NK-92 (cell line): Measurements from ENCODE around the gene MAST4.
"Not testable (repeated sequence)": the region's sequence is repeated elsewhere in the genome, so short reads cannot be mapped to it uniquely, and the experiment has no call there.

ENCODE experiments used
- DNase-seq: peaks from one replicate; lab custom pipeline; 2025; ENCODE audit not compliant: unreplicated experiment; lab: John Stamatoyannopoulos, UW

The MAST4 gene

DNA sequence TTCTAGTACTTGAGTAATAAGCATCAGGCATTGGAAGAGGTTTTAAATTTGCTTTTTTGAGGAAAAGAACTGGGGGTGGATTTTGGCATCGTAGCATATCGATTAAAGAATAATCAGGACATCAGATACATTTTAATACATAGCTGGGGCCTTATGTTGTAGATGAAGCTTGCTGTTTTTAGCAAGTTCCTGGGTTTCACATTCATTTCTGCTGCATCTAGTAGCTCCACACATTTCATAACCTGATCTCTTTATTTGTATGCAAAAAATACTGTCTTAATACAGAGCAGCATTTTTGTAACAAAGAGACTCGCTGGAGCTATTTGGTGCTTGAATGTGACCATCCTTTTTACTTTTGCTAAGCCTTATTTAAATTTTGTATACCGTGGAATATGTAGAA is 571.9 kb downstream of the MAST4 start:
- no peak for DNase-seq

DNA sequence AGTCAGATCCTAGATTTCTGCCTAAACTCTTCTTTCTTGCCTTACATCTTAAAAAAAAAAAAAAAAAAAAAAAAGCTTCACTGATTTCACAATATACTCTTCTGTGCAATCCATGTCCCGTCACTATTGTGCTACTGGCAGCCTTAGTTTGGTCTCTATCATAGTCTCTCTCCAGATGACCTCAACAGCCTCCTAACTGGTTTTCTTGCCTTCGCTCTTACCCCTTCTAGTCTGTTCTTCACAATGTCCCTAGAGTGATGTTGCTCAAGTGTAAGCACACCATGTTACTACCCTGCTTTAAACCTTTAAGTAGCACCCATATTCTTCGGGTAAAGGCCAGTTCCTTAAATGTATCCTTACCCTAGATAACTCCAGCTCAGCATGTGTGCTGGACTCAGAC is 574.6 kb downstream of the MAST4 start:
- DNase-seq, result no peak

DNA sequence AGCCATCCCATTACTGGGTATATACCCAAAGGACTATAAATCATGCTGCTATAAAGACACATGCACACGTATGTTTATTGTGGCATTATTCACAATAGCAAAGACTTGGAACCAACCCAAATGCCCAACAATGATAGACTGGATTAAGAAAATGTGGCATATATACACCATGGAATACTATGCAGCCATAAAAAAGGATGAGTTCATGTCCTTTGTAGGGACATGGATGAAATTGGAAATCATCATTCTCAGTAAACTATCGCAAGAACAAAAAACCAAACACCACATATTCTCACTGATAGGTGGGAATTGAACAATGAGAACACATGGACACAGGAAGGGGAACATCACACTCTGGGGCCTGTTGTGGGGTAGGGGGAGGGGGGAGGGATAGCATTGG is 577.2 kb downstream of the MAST4 start:
- DNase-seq, result not testable (repeated sequence)

DNA sequence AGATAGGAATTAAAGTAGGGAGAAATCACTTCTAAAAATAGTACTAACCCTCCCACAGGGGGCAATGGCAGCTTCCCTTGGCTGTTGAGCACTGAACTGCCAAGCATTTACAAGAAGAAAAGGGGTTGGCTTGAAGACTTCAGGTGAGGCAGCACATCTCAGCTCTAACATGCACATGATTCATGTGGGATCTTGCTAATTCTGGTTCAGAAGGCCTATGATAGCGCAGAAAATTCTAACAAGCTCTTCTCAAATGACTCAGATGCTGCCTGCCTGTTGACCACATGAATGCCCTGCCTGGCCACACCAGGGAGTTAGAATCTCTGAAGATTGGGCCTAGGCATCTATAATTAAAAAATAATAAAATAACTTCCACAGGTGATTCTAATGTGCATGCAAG is 577.8 kb downstream of the MAST4 start:
- no peak for DNase-seq

DNA sequence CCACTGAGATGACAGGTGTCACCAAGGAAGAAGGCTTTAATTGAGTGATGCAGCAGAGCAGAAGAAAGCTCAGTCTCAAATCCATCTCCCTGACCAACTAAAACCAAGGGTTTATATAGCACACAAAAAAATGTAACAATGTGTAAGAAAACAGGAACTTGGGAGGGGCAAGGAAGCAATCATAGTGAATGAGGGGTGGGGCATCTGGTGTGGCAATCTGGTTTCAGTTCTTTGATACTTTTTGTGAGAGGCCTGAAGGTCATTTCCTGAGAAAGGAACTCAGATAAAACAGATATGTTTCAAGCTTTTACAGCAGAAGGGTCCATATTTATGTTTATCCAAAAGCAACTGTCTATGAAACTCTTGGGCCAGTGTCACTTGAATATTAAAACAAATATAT is 580.7 kb downstream of the MAST4 start:
- DNase-seq, result no peak

DNA sequence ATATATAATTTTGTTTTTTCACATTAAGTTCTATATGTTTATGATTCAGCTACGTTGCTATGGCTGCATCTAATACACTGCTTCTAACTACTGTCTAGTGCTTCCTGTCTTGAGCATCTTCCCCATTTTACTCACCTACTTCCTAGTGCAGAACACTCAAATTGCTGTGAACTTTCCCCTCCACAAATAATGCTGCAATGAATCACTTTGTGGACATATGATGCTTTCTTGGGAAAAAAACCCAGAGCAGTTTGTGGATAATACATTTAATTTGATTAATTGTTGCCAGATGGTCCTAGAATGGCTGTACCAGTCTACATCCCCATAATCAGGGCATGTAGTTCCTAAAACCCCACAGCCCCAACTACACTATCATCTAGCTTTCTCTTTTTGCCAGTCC is 581.9 kb downstream of the MAST4 start:
- DNase-seq, result no peak

DNA sequence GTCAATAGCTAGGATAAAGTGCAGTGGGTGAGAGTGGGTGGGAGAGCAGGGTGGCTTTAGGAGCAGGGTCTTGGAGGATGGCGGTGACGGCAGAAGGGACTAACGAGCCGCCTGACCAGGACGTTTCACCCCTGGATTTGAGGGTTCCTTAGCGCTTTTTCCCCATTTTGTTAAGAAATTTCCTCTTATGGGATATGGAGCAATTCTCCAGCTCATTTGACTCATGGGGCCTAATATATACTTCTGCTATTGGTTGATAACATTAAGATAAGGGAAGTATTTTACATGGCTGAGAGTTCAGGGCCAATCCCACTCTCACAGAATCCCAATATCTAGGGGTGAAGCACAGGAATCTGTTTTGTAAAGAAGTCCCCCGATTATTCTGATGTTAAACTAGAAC is 582.8 kb downstream of the MAST4 start:
- no peak for DNase-seq

DNA sequence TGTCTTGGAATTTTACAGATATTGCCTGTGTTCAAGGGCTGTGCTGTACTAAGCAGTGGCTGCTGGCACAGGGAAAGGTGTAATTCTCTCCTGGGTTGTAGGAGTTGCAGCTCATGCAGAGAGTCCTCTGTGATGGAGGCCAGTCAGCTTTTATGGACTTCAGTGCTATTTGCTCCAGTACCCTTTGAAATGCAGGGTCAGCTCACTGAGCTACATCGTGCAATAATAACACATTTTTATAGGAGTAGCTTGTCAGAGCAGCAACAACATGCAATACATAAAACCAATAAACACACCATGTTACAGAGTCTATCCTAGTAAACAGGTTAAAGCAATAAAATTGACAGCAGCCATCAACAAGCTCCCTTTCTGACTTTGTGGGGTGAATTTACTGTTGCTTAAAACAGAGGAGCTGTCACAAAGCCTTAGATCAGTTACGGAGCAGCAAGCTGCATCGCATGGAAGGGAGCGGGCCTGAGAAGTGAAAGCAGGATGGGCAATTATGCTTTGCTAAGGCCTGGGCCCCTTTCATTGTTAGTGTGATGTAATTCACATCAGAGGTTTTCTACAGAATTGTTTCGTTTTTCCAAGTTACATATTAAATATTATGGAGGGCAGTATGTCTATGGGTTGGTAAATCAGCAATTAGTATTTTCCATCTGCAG is 583.6 kb downstream of the MAST4 start:
- no peak for DNase-seq

DNA sequence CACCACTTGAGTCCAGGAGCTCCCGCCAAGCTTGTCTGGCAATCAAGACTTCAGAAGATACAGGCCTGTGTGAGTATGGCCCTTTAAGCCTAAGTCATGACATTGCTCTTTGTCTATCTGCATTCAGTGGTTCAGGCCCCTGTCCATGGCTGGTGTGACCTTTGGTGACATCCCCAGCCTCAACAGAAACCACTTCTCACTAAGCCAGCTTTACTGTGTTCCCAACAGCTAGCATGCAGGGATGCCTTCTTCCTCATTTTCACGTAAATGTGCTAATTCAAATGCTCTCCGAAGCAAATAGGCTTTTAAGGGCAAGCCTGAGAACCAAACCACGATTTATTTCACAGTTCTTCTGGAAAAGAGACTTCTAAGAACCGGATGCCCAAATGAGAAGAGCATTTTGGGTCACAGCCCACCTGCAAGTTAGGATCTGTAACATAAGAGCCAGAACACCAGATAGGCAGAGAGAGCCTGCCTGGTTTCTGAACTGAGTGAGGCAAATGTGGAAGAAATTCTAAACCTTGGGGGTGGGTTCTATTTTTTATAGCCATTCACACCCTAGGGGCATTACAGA is 585.5 kb downstream of the MAST4 start:
- DNase-seq, result no peak

DNA sequence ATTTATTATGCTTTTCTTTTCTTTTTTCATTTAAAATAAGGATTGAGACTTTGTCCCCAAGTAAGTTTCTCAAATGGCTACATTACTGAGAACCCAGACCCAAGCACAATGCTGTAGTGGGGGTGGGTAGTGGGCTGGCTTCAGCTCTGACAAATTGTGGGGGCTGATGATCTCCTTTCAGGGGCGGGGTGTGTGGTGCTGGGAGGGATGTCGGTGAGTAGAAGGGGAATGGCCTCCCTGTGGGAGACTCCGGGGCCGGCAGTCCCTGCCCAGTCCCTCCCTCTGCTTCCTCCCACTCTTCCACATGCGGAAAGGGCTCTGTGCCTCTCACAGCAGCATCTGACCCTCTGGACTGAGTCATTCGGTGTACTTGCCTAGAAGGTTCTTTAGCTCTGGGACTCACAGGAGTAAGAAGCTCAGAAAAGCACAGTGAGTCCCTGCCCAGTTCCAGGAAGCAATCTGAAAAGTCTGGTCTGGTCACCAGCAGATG is 586.2 kb downstream of the MAST4 start:
- no peak for DNase-seq

DNA sequence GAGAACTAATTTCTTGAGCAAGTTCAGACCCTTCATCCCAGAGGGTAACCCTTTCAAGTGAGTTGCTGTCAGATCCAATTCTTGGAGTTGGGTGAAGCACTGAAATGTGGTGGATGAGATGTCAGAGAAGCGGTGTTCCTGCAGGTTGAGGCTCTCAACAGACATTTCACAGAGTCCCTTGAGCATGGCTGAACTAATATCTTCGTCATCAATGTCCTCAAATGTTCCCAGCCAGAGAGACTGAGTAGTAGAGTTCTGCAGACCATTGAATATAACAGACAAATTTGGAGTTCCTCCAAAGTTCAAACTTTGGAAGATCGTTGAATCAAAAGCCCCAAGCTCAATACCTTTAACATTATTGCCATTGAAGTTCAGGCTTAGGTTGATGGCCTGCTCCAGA is 587.7 kb downstream of the MAST4 start:
- DNase-seq, result no peak

DNA sequence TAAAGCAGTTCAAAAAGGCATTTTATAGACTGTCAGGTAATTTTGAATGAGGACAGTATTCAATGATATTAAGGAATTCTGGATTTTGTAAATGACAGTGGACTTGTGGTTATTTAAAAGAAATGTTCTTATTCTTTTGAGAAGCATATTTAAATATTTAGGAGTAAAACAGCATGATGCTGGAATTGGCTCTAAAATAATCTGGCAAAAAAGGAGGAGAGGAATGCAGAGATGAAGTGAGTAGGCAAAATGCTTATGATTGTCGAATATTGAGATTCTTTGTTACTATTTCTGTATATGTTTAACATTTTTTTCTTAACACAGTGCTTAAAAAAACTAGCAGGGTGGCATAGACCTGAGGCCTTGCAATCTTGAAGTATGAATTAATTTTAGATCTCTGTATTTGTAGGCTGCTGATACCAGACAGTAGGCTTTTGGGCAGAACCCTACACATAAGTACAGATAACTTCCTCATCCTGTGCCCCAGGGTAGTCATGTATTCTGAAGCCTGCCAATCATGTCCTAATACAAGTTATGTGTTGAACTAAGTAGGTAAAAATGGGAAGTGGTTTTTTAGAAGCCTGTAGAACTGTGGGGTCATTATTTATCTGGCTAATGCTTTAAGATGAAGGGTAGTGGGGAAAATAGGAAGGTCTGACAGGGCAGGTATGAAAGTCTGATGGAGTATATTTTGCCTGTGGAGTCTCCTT is 591.0 kb downstream of the MAST4 start:
- DNase-seq, result no peak

DNA sequence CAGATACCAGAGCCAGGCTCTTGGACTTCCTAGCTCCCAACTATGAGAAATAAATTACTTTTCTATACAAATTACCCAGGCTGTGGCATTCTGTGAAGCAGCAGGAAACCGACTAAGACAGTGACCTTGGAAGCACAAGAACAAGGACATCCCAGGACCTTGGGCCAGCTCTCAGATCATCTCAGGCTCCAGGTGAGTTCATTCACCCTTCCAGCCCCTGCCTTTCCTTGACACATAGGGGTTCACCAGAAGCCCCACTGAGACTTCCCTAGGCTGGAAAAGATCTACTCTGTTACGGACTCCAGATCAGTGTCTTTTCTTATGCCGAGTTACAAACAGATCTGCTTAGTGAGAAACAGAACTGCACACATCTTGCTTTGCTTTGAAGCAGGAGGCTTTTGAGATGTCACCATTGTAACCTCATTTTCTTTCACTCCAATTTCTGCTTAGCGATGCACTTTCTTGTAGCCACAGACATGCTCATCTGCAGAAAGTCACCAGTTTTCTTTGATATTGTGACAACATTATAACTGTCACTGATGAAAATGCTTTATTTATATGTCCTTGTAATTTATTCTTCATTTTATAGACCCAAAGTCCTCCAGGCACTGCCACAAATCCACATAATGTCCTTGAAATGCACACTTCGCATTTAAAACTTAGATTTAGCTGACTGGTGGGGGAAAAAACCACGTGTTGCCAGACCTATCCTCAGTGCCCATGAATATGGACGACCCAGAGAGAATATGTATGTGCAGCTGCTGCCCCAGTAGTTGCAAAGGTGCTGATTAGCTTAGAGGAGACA is 592.3 kb downstream of the MAST4 start:
- no peak for DNase-seq

DNA sequence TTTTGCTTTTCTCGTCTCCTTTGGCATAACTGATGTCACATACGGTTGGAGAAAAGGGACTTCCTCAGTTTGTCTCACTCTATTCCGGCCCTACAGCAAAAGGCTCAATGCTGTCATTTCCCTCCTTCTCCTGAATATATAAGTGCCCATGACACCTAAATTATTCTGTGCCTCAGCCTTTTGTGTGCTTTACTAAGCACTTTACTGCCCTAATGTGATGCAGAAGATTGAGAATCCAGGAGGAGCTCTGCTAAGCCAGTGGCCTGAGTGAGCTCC is 592.8 kb downstream of the MAST4 start:
- DNase-seq, result no peak

DNA sequence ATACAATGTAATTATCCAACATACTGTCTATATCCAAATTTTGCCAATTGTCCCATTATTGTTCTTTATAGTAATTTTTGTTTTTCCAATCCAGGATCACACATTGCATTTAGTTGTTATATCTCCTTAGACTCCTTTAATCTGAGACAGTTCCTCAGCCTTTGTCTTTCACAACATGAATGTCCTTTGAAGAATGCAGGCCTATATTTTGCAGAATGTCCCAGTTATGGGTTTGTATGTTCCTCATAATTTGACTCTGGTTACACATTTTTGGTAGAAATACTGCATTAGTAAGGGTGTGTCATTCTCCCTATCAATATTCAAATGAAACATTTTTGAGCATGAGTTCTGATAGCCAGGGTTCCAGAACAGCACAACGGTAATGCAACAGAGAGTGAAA is 593.7 kb downstream of the MAST4 start:
- no peak for DNase-seq

DNA sequence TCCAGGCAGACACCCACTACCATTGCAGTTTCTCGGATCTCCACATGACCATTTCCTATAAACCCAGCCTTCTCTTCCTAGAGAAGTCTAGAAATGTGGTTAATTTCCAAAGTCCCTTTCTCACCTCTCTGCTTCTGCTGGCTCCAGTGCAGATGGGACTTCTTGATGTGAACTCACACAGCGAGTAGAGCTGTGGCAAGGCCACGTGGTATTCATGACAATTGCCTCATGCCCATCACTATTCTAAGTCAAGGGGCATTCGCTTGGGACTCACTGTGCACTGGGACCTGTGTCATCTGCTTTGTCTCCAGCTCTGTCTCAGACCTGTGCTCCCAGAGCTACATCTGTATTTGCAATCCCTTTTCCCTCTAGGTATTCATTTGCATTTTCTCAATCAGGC is 594.2 kb downstream of the MAST4 start:
- no peak for DNase-seq

DNA sequence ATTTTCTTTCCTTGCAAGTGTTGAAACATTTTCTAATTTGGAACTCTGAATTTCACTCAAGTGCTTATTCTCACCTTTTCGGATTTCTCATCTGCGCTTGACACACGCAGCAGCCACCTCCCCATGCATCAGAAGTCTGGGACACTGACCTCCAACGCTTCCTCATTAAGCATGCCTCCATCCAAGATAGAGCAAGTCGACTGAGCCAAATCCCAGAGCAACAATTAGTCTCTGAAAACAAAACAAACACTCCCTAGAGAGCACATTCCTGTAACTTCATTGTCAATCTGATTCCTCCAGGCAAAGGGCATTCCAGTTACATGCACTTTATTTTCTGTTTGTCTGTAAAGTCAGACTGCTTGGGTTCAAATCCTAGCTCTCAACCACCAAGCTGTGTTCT is 594.7 kb downstream of the MAST4 start:
- no peak for DNase-seq

DNA sequence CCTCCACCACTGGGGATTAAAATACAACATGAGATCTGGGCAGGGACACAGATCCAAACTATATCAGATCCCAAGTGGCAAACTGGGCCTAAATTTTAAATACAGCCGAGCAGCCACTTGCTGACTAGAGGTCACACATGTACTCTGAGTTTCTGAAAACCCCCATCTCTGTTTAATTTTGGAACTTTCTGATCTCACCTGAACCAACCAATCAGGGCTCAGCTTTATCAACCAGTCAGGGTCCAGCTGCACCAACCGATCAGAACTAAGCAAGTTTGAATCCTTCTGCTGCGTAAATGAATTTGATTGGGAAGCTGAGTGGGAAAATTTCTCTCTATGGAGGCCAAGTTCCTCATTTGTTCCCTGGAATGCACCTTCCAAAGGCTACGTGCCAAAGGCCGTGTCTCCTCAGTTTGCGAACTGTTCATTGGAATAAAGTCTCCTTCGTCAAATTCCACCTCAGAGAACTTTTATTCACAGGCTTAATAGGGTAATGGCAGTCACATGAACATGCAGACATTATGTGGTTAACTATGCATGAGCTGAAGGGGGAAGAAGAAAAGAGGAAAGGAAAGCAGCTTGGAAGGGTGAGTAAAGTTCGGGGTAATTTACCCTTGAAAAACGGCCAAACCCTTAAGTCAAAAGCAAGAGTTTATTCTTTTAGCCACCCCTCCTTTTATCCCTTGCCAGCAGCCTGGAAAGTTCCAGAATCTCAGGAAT is 596.7 kb downstream of the MAST4 start:
- DNase-seq, result no peak

DNA sequence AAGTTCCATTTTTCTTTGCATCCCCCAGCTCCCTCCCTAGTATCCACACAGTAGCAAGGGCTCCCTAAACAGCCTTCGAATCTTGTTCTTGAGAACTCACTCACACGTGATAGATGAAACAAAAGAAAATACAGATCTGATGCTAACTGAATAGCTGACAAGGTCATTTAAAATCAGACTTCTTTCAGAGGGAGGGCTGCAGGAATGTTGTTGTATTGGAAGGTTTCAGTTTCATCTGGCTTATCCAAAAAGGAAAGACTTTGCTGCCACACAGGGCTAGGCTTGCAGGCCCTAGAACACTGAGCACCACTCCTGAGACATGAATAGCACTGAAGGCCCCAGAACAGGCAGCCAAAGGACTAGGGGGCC is 597.2 kb downstream of the MAST4 start:
- DNase-seq, result no peak

DNA sequence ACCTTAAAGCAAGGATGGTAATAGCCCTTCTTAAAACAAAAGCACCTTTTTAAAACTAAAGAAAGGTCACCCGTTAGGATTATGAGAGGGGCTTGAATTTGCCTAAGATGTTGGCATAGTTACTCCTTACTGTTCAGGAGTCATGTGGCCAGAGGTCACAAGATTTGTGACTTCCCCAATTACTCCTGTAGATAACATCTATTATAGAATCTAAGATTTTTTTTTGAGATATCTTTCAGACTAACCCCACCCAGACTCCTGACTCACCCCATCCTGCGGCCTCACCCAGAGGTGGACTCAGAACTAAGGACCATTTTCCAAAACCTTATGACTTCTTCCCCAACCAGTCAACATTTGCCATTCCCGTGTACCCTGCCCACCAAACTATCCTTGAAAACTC is 598.0 kb downstream of the MAST4 start:
- no peak for DNase-seq
